ENCODE data around the gene UBASH3A.

UBASH3A gene, protein sequence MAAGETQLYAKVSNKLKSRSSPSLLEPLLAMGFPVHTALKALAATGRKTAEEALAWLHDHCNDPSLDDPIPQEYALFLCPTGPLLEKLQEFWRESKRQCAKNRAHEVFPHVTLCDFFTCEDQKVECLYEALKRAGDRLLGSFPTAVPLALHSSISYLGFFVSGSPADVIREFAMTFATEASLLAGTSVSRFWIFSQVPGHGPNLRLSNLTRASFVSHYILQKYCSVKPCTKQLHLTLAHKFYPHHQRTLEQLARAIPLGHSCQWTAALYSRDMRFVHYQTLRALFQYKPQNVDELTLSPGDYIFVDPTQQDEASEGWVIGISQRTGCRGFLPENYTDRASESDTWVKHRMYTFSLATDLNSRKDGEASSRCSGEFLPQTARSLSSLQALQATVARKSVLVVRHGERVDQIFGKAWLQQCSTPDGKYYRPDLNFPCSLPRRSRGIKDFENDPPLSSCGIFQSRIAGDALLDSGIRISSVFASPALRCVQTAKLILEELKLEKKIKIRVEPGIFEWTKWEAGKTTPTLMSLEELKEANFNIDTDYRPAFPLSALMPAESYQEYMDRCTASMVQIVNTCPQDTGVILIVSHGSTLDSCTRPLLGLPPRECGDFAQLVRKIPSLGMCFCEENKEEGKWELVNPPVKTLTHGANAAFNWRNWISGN

GRCh38 chr21:42403611-42404231 lies at the start of gene UBASH3A:
UBASH3A (plus strand) TSS chr21:42403902; CDS start chr21:42403946, 44 bp downstream.
- no peak for DNase-seq (ENCODE audit: low read depth in 2 of 2, low spot score in 1 of 2)

- DNase-seq (ENCODE audit: low read depth in 2 of 2, low spot score in 1 of 2): no peak
Measured at GRCh38 chr21:42356046-42356445, 47.7 kb upstream of the UBASH3A start.

- DNase-seq (ENCODE audit: low read depth in 2 of 2, low spot score in 1 of 2): no peak
Measured at GRCh38 chr21:42356650-42357049, 47.1 kb upstream of the UBASH3A start.

- no peak for DNase-seq (ENCODE audit: low read depth in 2 of 2, low spot score in 1 of 2)
Measured at GRCh38 chr21:42357307-42357706, 46.4 kb upstream of the UBASH3A start.

- DNase-seq (ENCODE audit: low read depth in 2 of 2, low spot score in 1 of 2): no peak
Measured at GRCh38 chr21:42358261-42358660, 45.4 kb upstream of the UBASH3A start.

GRCh38 chr21:42358937-42359336 lies 44.8 kb upstream of the UBASH3A start:
- DNase-seq (ENCODE audit: low read depth in 2 of 2, low spot score in 1 of 2): no peak

DNA sequence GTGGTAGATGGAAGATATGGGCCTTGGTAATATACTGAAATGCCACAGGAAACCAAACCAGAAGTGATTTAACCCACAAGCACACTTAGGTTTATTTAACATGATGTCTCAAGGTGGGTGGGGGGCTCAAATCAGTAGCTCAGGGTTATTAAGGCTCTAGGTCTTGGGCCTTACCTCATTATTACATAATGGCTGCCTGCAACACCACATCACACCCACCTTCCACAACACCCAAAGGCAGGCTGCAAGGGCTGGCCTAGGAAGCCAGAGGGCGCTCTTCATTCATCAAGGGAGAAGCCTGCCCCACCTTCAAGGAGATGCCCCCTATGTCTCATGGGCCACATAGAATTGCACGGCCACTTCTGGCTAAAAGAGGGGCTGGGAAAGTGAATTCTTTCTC lies 43.4 kb upstream of the UBASH3A start:
- DNase-seq (ENCODE audit: low read depth in 2 of 2, low spot score in 1 of 2): no peak

- DNase-seq (ENCODE audit: low read depth in 2 of 2, low spot score in 1 of 2): no peak
Measured at GRCh38 chr21:42361286-42361685, 42.4 kb upstream of the UBASH3A start.

- no peak for DNase-seq (ENCODE audit: low read depth in 2 of 2, low spot score in 1 of 2)
Measured at GRCh38 chr21:42362198-42362597, 41.5 kb upstream of the UBASH3A start.

- no peak for DNase-seq (ENCODE audit: low read depth in 2 of 2, low spot score in 1 of 2)
Measured at GRCh38 chr21:42362700-42363099, 41.0 kb upstream of the UBASH3A start.

GRCh38 chr21:42363312-42363711 lies 40.4 kb upstream of the UBASH3A start:
- DNase-seq (ENCODE audit: low read depth in 2 of 2, low spot score in 1 of 2): no peak

GRCh38 chr21:42364304-42364865 lies 39.3 kb upstream of the UBASH3A start:
- DNase-seq (ENCODE audit: low read depth in 2 of 2, low spot score in 1 of 2): no peak

GRCh38 chr21:42365770-42366169 lies 37.9 kb upstream of the UBASH3A start:
- no peak for DNase-seq (ENCODE audit: low read depth in 2 of 2, low spot score in 1 of 2)

- no peak for DNase-seq (ENCODE audit: low read depth in 2 of 2, low spot score in 1 of 2)
Measured at GRCh38 chr21:42366292-42367010, 37.3 kb upstream of the UBASH3A start, which contains the start of gene TFF1. TFF1 (minus strand) TSS chr21:42366535; CDS start chr21:42366495, 40 bp downstream.

- DNase-seq (ENCODE audit: low read depth in 2 of 2, low spot score in 1 of 2): no peak
Measured at GRCh38 chr21:42367367-42368165, 36.1 kb upstream of the UBASH3A start.

DNA sequence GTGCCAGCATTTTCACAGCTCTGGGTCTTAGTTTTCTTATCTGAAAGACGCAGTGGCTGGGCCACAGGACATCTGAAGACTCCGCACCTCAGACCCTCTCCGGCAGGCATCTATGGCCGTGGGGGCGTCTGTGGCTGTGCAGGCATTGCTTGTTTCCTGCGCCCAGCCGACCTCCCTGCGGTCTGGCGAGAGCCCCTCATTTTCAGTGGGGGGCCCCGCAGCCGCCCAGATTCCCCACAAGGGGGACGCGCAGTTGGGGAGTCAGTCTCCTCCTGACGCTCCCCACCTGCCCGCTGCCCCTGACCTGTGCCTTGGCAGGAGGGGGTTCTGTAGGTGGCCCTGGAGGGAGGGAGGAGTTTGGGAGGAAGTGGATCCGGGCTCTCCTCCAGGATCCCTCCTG lies 33.9 kb upstream of the UBASH3A start:
- no peak for DNase-seq (ENCODE audit: low read depth in 2 of 2, low spot score in 1 of 2)

GRCh38 chr21:42370894-42371654 lies 32.6 kb upstream of the UBASH3A start:
- no peak for DNase-seq (ENCODE audit: low read depth in 2 of 2, low spot score in 1 of 2)

DNA sequence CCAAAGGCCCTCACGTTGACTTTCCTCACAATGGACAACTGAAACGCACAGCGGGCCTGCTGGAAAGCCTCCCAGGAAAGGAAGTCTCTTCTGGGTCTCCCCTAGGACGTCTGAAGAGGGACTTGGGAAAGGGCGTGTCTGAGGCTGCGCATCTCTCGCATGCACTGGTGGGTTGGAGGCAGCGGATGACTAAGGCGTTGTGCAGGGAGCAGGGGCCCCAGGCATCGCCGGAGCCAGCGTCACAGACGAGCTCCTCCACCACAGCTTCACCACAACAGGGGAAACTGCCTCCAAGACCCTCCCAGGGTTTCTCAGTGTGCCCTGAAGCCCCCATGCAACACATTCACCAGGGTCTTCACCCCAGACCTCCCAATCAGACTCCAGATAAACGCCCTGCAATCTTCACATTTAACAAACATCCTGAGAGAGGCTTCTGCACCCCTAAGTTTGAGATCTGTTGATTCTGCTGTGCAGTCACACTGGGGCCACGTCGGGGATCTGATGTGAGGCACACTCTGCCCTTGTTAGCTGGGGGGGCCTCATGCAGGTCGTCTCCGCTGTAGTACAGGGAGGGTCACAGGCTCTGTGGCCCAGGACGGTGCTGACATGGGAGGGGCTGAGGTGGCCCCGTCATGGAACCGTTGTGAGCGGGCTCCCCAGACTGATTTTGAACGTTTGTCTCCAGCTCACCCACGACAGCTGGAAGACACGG lies 30.4 kb upstream of the UBASH3A start:
- DNase-seq (ENCODE audit: low read depth in 2 of 2, low spot score in 1 of 2): no peak

- DNase-seq (ENCODE audit: low read depth in 2 of 2, low spot score in 1 of 2): no peak
Measured at GRCh38 chr21:42373908-42374455, 29.7 kb upstream of the UBASH3A start.
